Measurements from ENCODE around the gene CAVIN2. TPM values are rescaled to one million over a fixed set of nuclear protein-coding genes. Genes with fewer than 3 reads are reported as not detected.

CAVIN2 gene
- total RNA-seq, 2 experiments from 2014 or later: 0.14 to 0.16 TPM

DNA sequence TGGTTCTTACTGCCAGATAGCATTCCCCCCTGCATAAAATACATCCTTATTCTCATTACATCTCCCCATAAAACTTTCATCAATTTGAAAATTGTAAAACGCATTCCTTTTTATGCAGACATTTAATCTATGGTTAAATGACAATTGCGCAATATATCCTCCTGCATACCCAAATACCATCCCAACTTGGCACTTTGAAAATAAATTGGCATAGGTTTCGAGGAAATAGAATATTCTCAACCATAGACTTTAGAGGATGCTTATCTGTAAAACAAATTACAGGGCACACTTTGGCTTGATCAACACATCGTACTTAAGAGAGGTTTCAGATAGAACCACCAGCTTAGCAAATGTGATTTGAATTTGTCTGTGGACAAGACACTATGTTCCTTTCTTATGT lies 31.0 kb upstream of the CAVIN2 start:
- TF ChIP-seq, protein P1, sequence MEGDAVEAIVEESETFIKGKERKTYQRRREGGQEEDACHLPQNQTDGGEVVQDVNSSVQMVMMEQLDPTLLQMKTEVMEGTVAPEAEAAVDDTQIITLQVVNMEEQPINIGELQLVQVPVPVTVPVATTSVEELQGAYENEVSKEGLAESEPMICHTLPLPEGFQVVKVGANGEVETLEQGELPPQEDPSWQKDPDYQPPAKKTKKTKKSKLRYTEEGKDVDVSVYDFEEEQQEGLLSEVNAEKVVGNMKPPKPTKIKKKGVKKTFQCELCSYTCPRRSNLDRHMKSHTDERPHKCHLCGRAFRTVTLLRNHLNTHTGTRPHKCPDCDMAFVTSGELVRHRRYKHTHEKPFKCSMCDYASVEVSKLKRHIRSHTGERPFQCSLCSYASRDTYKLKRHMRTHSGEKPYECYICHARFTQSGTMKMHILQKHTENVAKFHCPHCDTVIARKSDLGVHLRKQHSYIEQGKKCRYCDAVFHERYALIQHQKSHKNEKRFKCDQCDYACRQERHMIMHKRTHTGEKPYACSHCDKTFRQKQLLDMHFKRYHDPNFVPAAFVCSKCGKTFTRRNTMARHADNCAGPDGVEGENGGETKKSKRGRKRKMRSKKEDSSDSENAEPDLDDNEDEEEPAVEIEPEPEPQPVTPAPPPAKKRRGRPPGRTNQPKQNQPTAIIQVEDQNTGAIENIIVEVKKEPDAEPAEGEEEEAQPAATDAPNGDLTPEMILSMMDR (IDR thresholded peaks at IDR 0.05): no peak
- H3K27me3 Mint-ChIP-seq: peaks cover 3% of the 10 kb centered on the region
- ChIA-PET POLR2A (no interaction called here), CTCF (no interaction called here)
- Histone ChIP-seq H3K27me3 (ENCODE audit: control insufficient read depth in 1 of 2, insufficient read depth in 2 of 2, low read length in 2 of 2) (peaks cover 0 to 6% of the 10 kb centered on the region in 2 experiments), H3K4me3 (ENCODE audit: low read length) (no peak overlapping the region), H3K9me3 (ENCODE audit: control insufficient read depth in 1 of 2, insufficient read depth in 1 of 2, low read length in 2 of 2) (peaks cover 0 to 8% of the 10 kb centered on the region in 2 experiments), H3K36me3 (ENCODE audit: insufficient read depth, low read length) (no peaks in the 10 kb centered on the region), H3K27ac (ENCODE audit: low read depth in 1 of 2, low read length in 2 of 2) (no peak overlapping the region), H3K4me1 (ENCODE audit: insufficient read depth, low read length) (no peaks in the 10 kb centered on the region)
- ATAC-seq (ENCODE audit: poor library complexity) (no peak), DNase-seq (no peak)
- H3K27ac Mint-ChIP-seq: no peak overlapping the region
- no peaks in the 10 kb centered on the region for H3K9me3 Mint-ChIP-seq
- intact Hi-C loops (cut with DNase I, micrococcal nuclease): no loop called here
- H3K4me3 Mint-ChIP-seq: no peak overlapping the region
- no peaks in the 10 kb centered on the region for H3K4me1 Mint-ChIP-seq (ENCODE audit: low read depth)
- no peaks in the 10 kb centered on the region for H3K36me3 Mint-ChIP-seq (ENCODE audit: low read depth)

- CTCF ChIA-PET: no interaction called here
- Mint-ChIP-seq H3K4me3 (no peak overlapping the region), H3K36me3 (ENCODE audit: low read depth) (no peaks in the 10 kb centered on the region), H3K27ac (no peak overlapping the region), H3K4me1 (ENCODE audit: low read depth) (no peaks in the 10 kb centered on the region), H3K27me3 (peaks cover 3% of the 10 kb centered on the region), H3K9me3 (no peaks in the 10 kb centered on the region)
- POLR2A ChIA-PET: no interaction called here
- ATAC-seq (ENCODE audit: poor library complexity) (no peak), DNase-seq (no peak)
- Histone ChIP-seq H3K27ac (ENCODE audit: low read depth in 1 of 2, low read length in 2 of 2) (no peak overlapping the region), H3K4me1 (ENCODE audit: insufficient read depth, low read length) (no peaks in the 10 kb centered on the region), H3K36me3 (ENCODE audit: insufficient read depth, low read length) (no peaks in the 10 kb centered on the region), H3K4me3 (ENCODE audit: low read length) (no peak overlapping the region), H3K27me3 (ENCODE audit: control insufficient read depth in 1 of 2, insufficient read depth in 2 of 2, low read length in 2 of 2) (peaks cover 3 to 6% of the 10 kb centered on the region in 2 experiments), H3K9me3 (ENCODE audit: control insufficient read depth in 1 of 2, insufficient read depth in 1 of 2, low read length in 2 of 2) (no peaks in the 10 kb centered on the region)
- intact Hi-C loops (cut with DNase I, micrococcal nuclease): no loop called here
- TF ChIP-seq, protein P1 (IDR thresholded peaks at IDR 0.05): no peak
Measured at GRCh38 chr2:191875859-191876258, 29.0 kb upstream of the CAVIN2 start.

GRCh38 chr2:191870744-191871143 lies 23.9 kb upstream of the CAVIN2 start:
- DNase-seq (no peak), ATAC-seq (ENCODE audit: poor library complexity) (no peak)
- H3K27ac ChIP-seq (ENCODE audit: low read depth in 1 of 2, low read length in 2 of 2): no peak overlapping the region
- Mint-ChIP-seq H3K36me3 (ENCODE audit: low read depth) (no peaks in the 10 kb centered on the region), H3K4me3 (no peak overlapping the region), H3K4me1 (ENCODE audit: low read depth) (no peaks in the 10 kb centered on the region), H3K9me3 (no peaks in the 10 kb centered on the region), H3K27ac (no peak overlapping the region), H3K27me3 (peaks cover 4% of the 10 kb centered on the region)
- TF ChIP-seq, protein P1 (IDR thresholded peaks at IDR 0.05): no peak
- intact Hi-C loops (cut with DNase I, micrococcal nuclease): no loop called here
- ChIA-PET POLR2A (no interaction called here), CTCF (interaction anchor here (1.1 kb wide), 1 partner anchor 69 kb away, joined by 3 read pairs; no protein-coding TSS in a partner anchor)
- no peaks in the 10 kb centered on the region for H3K4me1 ChIP-seq (ENCODE audit: insufficient read depth, low read length)
- H3K9me3 ChIP-seq (ENCODE audit: control insufficient read depth in 1 of 2, insufficient read depth in 1 of 2, low read length in 2 of 2): no peaks in the 10 kb centered on the region
- H3K4me3 ChIP-seq (ENCODE audit: low read length): no peak overlapping the region
- peaks cover 3 to 4% of the 10 kb centered on the region in 2 experiments for H3K27me3 ChIP-seq (ENCODE audit: control insufficient read depth in 1 of 2, insufficient read depth in 2 of 2, low read length in 2 of 2)
- H3K36me3 ChIP-seq (ENCODE audit: insufficient read depth, low read length): no peaks in the 10 kb centered on the region
